Stimulated activated naive CD4-positive, alpha-beta T cell treated with Interleukin-2 at 50 U/mL for 16 hours (primary cell): Measurements from ENCODE around the gene SEC16A.

Source experiments
- DNase-seq: peaks from one replicate; lab custom pipeline; 2025; lab: John Stamatoyannopoulos, UW

The SEC16A gene

GRCh38 chr9:136400038-136400834 is 82.6 kb downstream of the SEC16A start, which contains the start of gene SNAPC4:
Gene SNAPC4 (minus strand): TSS chr9:136400170. CDS start chr9:136398428, 1,742 bp downstream.
- DNase-seq: peak; percentile 83

GRCh38 chr9:136399176-136400037 is 83.4 kb downstream of the SEC16A start:
- DNase-seq: peak; percentile 32

- no peak for DNase-seq
Observed at GRCh38 chr9:136398286-136398685, 84.6 kb downstream of the SEC16A start.

- DNase-seq: no peak
Observed at GRCh38 chr9:136397643-136398042, 85.2 kb downstream of the SEC16A start.

- no peak for DNase-seq
Observed at GRCh38 chr9:136396219-136396515, 86.7 kb downstream of the SEC16A start.

GRCh38 chr9:136395345-136396218 is 87.3 kb downstream of the SEC16A start:
- no peak for DNase-seq

GRCh38 chr9:136395020-136395340 is 87.9 kb downstream of the SEC16A start:
- DNase-seq: no peak

- DNase-seq: no peak
Observed at GRCh38 chr9:136394312-136395019, 88.4 kb downstream of the SEC16A start.

GRCh38 chr9:136393531-136393930 is 89.3 kb downstream of the SEC16A start:
- no peak for DNase-seq

- no peak for DNase-seq
Observed at GRCh38 chr9:136392538-136393449, 90.0 kb downstream of the SEC16A start.

GRCh38 chr9:136391737-136392537 is 90.9 kb downstream of the SEC16A start:
- DNase-seq: no peak
